ENCODE data around the gene VRK3.

The VRK3 gene

GRCh38 chr19:49929121-49929610 lies 96.0 kb downstream of the VRK3 start, which contains the start of the genes ATF5 and NUP62:
Gene ATF5, plus strand, starts transcription at chr19:49929205. Its CDS starts 1,646 bp downstream, at chr19:49930851.
Gene NUP62, minus strand, starts transcription at chr19:49929504. Its CDS starts 19,697 bp downstream, at chr19:49909807.
- H2AFZ ChIP-seq (ENCODE audit: low read depth) = peak within 1 kb of the TSS; percentile 43; the same call in 1 of the 2 replicates
- H3K4me3 ChIP-seq (IDR thresholded peaks at IDR 0.05; ENCODE audit: insufficient read depth, low read depth, low read length) = peak within 1 kb of the TSS; percentile 31
- peaks cover 12% of the 10 kb centered on the region; the same call in 1 of the 2 replicates for H3K36me3 ChIP-seq (ENCODE audit: insufficient read depth)
- peaks cover 42% of the 10 kb centered on the region for H3K4me1 ChIP-seq (ENCODE audit: low read depth, poor library complexity, severe bottlenecking)
- H3K4me2 ChIP-seq = peak within 1 kb of the TSS; percentile 53
- H4K20me1 ChIP-seq (ENCODE audit: insufficient read depth) = peaks cover 3% of the 10 kb centered on the region; the same call in 1 of the 2 replicates
- H3K27ac ChIP-seq = peak within 1 kb of the TSS; percentile 98
- peak within 1 kb of the TSS; percentile 99 for H3K9ac ChIP-seq
- peaks cover 74% of the 10 kb centered on the region for H3K79me2 ChIP-seq (ENCODE audit: insufficient read depth, low read depth)
- TF ChIP-seq CTCF (conservative IDR thresholded peaks at IDR 0.05; ENCODE audit: low read depth, low read length) = no peak
- no peaks in the 10 kb centered on the region for H3K27me3 ChIP-seq (ENCODE audit: insufficient read depth, low read depth)

GRCh38 chr19:49927526-49928264 lies 97.5 kb downstream of the VRK3 start:
- no peak overlapping the region; the same call in 1 of the 2 replicates for H3K9ac ChIP-seq
- peaks cover 89% of the 10 kb centered on the region for H3K79me2 ChIP-seq (ENCODE audit: insufficient read depth, low read depth)
- H2AFZ ChIP-seq (ENCODE audit: low read depth) = no peak overlapping the region
- peaks cover 3% of the 10 kb centered on the region; the same call in 1 of the 2 replicates for H4K20me1 ChIP-seq (ENCODE audit: insufficient read depth)
- H3K4me2 ChIP-seq = peak overlapping the region; percentile 53
- H3K4me1 ChIP-seq (ENCODE audit: low read depth, poor library complexity, severe bottlenecking) = peaks cover 57% of the 10 kb centered on the region
- no peaks in the 10 kb centered on the region for H3K27me3 ChIP-seq (ENCODE audit: insufficient read depth, low read depth)
- no peak for TF ChIP-seq CTCF (conservative IDR thresholded peaks at IDR 0.05; ENCODE audit: low read depth, low read length)
- no peak overlapping the region for H3K4me3 ChIP-seq (IDR thresholded peaks at IDR 0.05; ENCODE audit: insufficient read depth, low read depth, low read length)
- H3K27ac ChIP-seq = peak overlapping the region; percentile 98; the same call in 1 of the 2 replicates
- peaks cover 18% of the 10 kb centered on the region; the same call in 1 of the 2 replicates for H3K36me3 ChIP-seq (ENCODE audit: insufficient read depth)

GRCh38 chr19:49926515-49926914 lies 98.7 kb downstream of the VRK3 start:
- no peak for TF ChIP-seq CTCF (conservative IDR thresholded peaks at IDR 0.05; ENCODE audit: low read depth, low read length)
- H3K9ac ChIP-seq = no peak overlapping the region
- no peak overlapping the region for H3K4me3 ChIP-seq (IDR thresholded peaks at IDR 0.05; ENCODE audit: insufficient read depth, low read depth, low read length)
- H3K36me3 ChIP-seq (ENCODE audit: insufficient read depth) = peaks cover 18% of the 10 kb centered on the region; the same call in 1 of the 2 replicates
- peak overlapping the region; percentile 15; the same call in 1 of the 2 replicates for H3K4me2 ChIP-seq
- H3K4me1 ChIP-seq (ENCODE audit: low read depth, poor library complexity, severe bottlenecking) = peaks cover 68% of the 10 kb centered on the region
- peaks cover 96% of the 10 kb centered on the region for H3K79me2 ChIP-seq (ENCODE audit: insufficient read depth, low read depth)
- H2AFZ ChIP-seq (ENCODE audit: low read depth) = no peak overlapping the region
- no peaks in the 10 kb centered on the region for H3K27me3 ChIP-seq (ENCODE audit: insufficient read depth, low read depth)
- H3K27ac ChIP-seq = no peak overlapping the region
- H4K20me1 ChIP-seq (ENCODE audit: insufficient read depth) = no peaks in the 10 kb centered on the region; the same call in 1 of the 2 replicates
